Retina (tissue), 1 donor: ENCODE data around the gene GPR139.

Source experiments
- DNase-seq: peaks from one replicate; pipeline ENCODE4 v3.0.0-alpha.2; 2016

The GPR139 gene

DNA sequence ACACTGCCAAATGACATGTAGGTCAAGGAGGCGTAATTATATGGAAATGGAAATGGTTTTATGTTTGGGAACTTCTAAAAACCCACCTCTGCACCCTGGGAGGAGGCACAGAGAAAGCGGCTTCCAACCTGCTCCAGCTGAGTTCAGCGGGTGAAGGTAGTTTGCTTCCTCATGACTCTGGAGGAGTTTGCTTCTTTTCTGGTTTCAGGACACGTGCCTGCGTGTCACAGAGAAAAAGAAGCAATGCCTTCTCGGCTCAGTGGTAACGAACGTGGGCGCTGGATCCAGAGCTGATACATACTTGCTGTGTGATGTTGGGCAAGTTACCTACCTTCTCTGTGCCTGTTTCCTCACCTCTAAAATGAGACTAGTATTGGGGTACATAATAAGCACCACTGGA, 22.1 kb downstream of the GPR139 start:
- DNase-seq, result no peak

GRCh38 chr16:20051147-20051546, 22.5 kb downstream of the GPR139 start:
- DNase-seq, result no peak

DNA sequence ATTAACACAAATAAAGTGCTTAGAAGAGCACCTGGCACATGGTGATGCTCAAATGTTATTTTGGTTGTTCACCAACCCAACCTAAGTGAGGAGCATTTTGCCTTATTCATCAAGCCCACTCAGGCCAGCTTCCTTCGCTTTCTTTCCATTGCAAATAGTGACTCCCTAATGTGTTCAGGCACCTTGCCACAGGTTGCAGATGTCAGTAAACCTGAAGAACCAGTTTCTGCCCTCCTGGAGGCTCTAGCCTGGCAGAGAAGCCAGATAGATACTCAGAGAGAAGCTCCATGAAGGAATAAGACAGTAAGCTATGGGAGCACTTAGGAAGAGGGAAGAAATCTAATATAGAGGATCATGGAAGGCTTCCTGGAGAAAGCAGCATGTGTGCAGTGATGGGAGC, 23.9 kb downstream of the GPR139 start:
- no peak for DNase-seq

- DNase-seq, result no peak
These were observed 27.8 kb downstream of the GPR139 start for GRCh38 chr16:20045886-20046285.

- no peak for DNase-seq
These were observed 30.8 kb downstream of the GPR139 start for GRCh38 chr16:20042848-20043247.

- no peak for DNase-seq
These were observed 31.6 kb downstream of the GPR139 start for GRCh38 chr16:20041924-20042596.

GRCh38 chr16:20040011-20040410, 33.7 kb downstream of the GPR139 start:
- no peak for DNase-seq

DNA sequence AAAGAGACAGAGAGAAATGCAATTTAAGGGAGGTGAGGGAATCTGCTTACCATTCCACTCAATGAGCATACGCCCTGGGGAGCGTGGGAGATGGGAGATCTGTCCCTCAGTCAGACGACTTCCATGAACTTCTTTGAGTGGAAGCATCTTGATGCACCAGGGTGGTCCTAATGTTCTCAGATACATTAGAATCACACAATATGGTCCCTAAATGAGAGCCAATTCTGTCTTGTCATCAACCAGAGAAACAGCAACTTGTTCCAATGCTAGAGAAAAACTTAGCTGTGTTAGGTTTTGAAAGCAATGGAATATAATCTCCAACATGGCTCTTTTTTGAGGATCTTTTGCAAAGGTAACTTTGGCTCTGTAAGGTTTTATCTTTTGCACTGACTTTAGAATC, 44.1 kb downstream of the GPR139 start:
- no peak for DNase-seq

DNA sequence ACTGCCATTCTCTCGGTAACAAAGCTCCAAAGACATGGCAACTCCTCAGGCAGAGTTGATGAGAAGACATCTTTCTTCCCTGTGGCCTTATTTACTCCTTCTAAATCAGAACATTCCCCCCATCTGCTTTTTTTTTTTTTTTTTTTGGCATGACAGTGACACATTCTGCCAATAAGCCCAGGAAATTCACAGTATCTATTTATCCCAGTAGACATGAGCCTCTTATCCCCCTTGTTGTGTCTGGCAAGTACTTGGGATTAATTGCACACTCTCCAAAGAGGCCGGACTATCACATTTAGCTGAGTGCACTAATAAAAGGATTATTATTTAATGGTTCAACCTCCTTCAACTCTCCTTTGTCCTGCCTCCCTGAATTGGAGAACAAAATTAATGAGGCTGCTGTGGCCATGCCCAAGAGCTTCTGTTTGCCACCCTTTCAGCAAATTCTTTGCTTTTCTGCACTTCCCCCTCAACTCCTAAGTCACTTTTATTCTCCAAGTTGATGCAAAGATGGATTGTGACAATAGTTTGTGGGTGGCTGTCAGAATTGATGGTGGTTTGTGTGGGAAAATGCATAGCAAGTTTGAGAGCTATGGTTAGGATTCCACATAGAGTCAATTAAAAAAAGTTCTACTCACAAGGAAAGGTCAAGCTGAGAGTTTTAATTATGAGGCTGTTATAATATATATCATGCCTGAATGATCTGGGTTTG, 47.2 kb downstream of the GPR139 start:
- peak; percentile 52 for DNase-seq

DNA sequence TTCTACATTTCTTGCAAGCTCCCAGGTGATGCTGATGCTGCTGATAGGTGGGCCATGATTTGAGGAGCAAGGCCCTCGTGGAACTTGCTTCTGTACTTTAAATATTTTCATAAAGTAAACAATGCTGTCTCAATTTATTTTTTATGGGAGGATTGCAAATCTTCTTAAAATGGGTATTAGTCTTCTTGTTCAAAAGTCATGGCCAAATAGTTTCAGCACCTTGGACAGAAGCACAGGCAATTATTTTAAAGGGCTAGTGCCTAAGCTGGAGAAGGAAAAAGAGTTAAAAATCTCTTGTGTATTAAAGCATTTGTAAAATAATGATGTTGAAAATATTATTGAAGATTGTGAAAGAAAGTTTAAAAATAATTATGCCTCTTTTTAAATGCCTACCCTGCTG, 50.5 kb downstream of the GPR139 start:
- DNase-seq, result no peak

GRCh38 chr16:20020976-20021375, 52.7 kb downstream of the GPR139 start:
- no peak for DNase-seq

GRCh38 chr16:20020083-20020482, 53.6 kb downstream of the GPR139 start:
- no peak for DNase-seq

- DNase-seq, result no peak
These were observed 57.5 kb downstream of the GPR139 start for GRCh38 chr16:20016234-20016633.

DNA sequence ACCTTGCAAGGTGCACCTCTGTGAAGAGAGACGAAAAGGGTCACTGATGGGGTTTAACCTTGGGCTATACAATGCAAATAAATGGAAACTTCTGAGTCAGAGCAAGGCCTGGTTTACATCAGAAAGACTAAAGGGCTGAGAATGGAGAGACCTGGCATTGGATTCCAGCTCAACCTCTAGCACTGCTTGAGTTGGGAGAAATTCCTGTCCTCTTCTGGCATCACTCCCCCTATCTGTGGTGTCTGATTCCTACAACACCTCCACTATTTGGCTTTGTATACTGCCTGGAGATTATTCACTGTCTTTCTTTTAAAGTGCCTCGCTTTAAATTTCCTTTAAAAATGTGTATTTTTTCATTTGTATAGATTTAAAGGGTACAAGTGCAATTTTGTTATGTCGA, 68.8 kb downstream of the GPR139 start:
- no peak for DNase-seq

DNA sequence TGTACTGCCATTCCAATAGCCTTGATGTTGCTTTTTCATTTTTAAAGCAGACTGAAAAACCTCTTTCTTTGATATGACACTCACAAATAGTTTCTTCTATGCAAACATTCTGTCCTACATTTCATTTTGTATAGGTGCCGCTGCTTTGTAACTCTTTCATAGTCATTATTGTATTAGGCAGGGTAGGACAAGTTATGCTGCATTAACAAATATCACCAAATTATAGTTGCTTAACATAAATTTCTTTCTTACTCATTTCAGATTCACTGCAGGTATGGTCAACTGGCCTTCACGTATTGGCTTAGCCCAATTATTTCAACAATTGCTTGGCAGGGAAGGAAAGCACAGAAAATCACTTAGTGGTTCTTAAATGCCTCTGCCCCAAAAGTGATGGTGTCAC, 70.8 kb downstream of the GPR139 start:
- DNase-seq, result no peak

GRCh38 chr16:20001856-20002707, 71.6 kb downstream of the GPR139 start:
- peak; percentile 47 for DNase-seq

DNA sequence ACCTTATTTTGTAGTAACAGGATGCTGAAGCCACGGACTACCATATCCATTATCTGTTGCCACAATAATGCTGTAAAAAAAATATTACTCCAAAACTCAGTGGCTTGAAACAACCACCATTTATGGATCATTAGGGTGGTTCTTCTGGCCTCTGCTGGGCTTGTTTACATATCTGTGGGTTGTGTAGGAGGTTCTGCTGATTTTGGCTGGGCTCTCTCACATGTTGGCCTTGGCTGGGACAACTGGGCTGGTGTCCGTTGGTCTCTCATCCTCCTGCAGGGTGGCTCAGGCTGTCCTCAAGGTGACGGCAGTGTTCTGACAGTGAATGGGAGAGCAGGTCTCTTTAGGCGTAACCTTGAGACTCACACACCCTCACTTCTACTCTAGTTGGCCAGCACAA, 76.0 kb downstream of the GPR139 start:
- no peak for DNase-seq

DNA sequence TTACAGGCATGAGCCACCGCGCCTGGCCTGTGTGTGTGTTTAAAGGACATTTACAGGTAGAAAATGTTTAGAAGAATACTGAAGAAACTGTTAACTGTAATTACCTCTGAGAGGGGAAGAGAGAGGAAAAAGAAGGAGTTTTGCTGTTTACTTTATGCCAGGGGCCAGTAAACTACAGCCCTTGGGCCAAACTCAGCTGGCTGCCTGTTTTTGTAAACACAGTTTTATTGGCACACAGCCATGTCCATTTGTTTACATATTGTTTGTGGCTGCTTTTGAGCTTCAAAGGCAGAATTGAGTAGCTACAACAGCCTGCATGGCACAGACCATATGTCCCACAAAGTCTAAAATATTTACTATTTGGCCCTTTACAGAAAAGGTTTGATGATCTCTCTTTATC, 76.4 kb downstream of the GPR139 start:
- no peak for DNase-seq

- DNase-seq, result no peak
These were observed 79.1 kb downstream of the GPR139 start for GRCh38 chr16:19994466-19995170.

- no peak for DNase-seq
These were observed 82.1 kb downstream of the GPR139 start for GRCh38 chr16:19991614-19992013.

DNA sequence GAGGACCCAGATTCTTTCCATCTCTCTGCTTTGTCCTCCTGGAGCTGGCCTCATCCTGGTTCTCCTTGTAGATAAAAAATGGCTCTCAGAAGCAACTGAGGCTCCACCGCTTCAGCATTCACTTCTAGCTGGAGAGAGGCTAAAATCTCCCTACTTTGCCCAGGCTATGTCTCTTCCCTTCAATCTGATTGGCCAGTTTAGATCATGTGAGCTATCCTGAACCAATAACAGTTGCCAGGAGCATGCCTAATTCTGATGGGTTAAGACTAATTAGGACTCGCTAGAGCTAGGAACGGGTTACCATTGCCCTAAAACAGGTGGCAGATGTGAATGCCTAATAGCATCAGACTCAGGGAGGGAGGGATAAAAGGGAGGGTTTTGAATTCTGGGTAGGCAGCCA, 89.6 kb downstream of the GPR139 start:
- no peak for DNase-seq
